Neural progenitor cell (in vitro differentiated cells): ENCODE measurements around the gene ARHGAP23. TPM values are rescaled to one million over a fixed set of nuclear protein-coding genes. Genes with fewer than 3 reads are reported as not detected.

Source experiments
- DNase-seq: peaks from one replicate; pipeline ENCODE4 v3.0.0-alpha.2; 2016; ENCODE audit warnings: low spot score
- H2AFZ ChIP-seq: fragments of 200-600 bp; sonication (generic); replicated peaks from 2 replicates; pipeline ENCODE4 v1.6.1; 2016; ENCODE audit warnings: antibody characterized with exemption
- H3F3A ChIP-seq: fragments of 200-600 bp; sonication (generic); 2 replicates; pipeline ENCODE4 v1.6.1; 2016; ENCODE audit warnings: antibody characterized with exemption, low read depth
- H3K27ac ChIP-seq: fragments of 200-600 bp; sonication (generic); 2 replicates; pipeline ENCODE4 v1.5.1; 2016; ENCODE audit warnings: mild to moderate bottlenecking
- H3K27me3 ChIP-seq: fragments of 200-600 bp; sonication (generic); 2 replicates; pipeline ENCODE4 v1.6.1; 2016; ENCODE audit warnings: mild to moderate bottlenecking, moderate library complexity
- H3K36me3 ChIP-seq: fragments of 200-600 bp; sonication (generic); 2 replicates; pipeline ENCODE4 v1.5.1; 2016
- H3K4me1 ChIP-seq: fragments of 200-600 bp; sonication (generic); 2 replicates; pipeline ENCODE4 v1.6.1; 2016; ENCODE audit warnings: mixed run types
- H3K4me2 ChIP-seq: fragments of 200-600 bp; sonication (generic); 2 replicates; pipeline ENCODE4 v1.6.1; 2016
- H3K4me3 ChIP-seq: fragments of 200-600 bp; sonication (generic); 2 replicates; pipeline ENCODE4 v1.5.1; 2016
- H3K79me2 ChIP-seq: fragments of 200-600 bp; sonication (generic); 2 replicates; pipeline ENCODE4 v1.6.1; 2016; ENCODE audit warnings: low read depth
- H3K9ac ChIP-seq: fragments of 200-600 bp; sonication (generic); 2 replicates; pipeline ENCODE4 v1.6.1; 2016
- H3K9me3 ChIP-seq: fragments of 200-600 bp; sonication (generic); 2 replicates; pipeline ENCODE4 v1.5.1; 2016; ENCODE audit warnings: low read depth
- H4K20me1 ChIP-seq: fragments of 200-600 bp; sonication (generic); 2 replicates; pipeline ENCODE4 v1.6.1; 2016; ENCODE audit warnings: low read depth
- H3K27ac Mint-ChIP-seq: 3 replicates; pipeline ENCODE4 v1.8.0; 2021; ENCODE audit warnings: mixed read lengths
- H3K27me3 Mint-ChIP-seq: 2 replicates; pipeline ENCODE4 v1.8.0; 2022; ENCODE audit warnings: low read depth, mild to moderate bottlenecking, inconsistent platforms, moderate library complexity, mixed read lengths; ENCODE audit not compliant: insufficient read depth
- H3K36me3 Mint-ChIP-seq: 3 replicates; pipeline ENCODE4 v1.8.0; 2021; ENCODE audit warnings: mixed read lengths
- H3K4me1 Mint-ChIP-seq: 3 replicates; pipeline ENCODE4 v1.8.0; 2021; ENCODE audit warnings: mixed read lengths
- H3K4me3 Mint-ChIP-seq: 3 replicates; pipeline ENCODE4 v1.8.0; 2021; ENCODE audit warnings: mild to moderate bottlenecking, moderate library complexity, mixed read lengths
- H3K9me3 Mint-ChIP-seq: 3 replicates; pipeline ENCODE4 v1.8.0; 2020; ENCODE audit warnings: mixed read lengths
- EZH2 ChIP-seq: fragments of 200-600 bp; sonication (generic); IDR thresholded peaks from 2 replicates; pipeline ENCODE4 v1.6.1; 2017; ENCODE audit warnings: antibody characterized with exemption, mild to moderate bottlenecking, moderate library complexity
- EZH2phosphoT487 ChIP-seq: fragments of 200-600 bp; sonication (generic); IDR thresholded peaks from 2 replicates; pipeline ENCODE4 v1.6.1; 2017; ENCODE audit warnings: antibody characterized with exemption
- total RNA-seq: library from RNA; depleted of rRNA; stranded (reverse); fragments of >200 nt; gene quantifications from 2 replicates; pipeline ENCODE4 v1.2.3, GENCODE V29; 2015; ENCODE audit warnings: low replicate concordance
- TF ChIP-seq, protein P1 (sequence below): fragments of 200-600 bp; sonication (generic); IDR thresholded peaks from 2 replicates; pipeline ENCODE4 v1.5.1; 2017; ENCODE audit warnings: antibody characterized with exemption, mild to moderate bottlenecking

ARHGAP23 gene
- total RNA-seq, 1 donor from 2014 or later, result 6.1 TPM

- Mint-ChIP-seq H3K27me3 (peaks cover 10% of the 10 kb centered on the region), H3K4me3 (peak overlapping the region; percentile 50), H3K27ac (peak overlapping the region; percentile 92), H3K9me3 (no peaks in the 10 kb centered on the region), H3K36me3 (peaks cover 2% of the 10 kb centered on the region), H3K4me1 (peaks cover 55% of the 10 kb centered on the region)
- Histone ChIP-seq H3K36me3 (no peaks in the 10 kb centered on the region), H2AFZ (no peak overlapping the region), H3K4me3 (no peak overlapping the region), H3F3A (peaks cover 42% of the 10 kb centered on the region), H3K4me1 (peaks cover 59% of the 10 kb centered on the region), H3K9me3 (no peaks in the 10 kb centered on the region), H4K20me1 (no peaks in the 10 kb centered on the region), H3K27ac (peak overlapping the region; percentile 85), H3K9ac (no peak overlapping the region), H3K27me3 (no peaks in the 10 kb centered on the region), H3K79me2 (no peaks in the 10 kb centered on the region), H3K4me2 (peak overlapping the region; percentile 55)
- TF ChIP-seq, protein P1, sequence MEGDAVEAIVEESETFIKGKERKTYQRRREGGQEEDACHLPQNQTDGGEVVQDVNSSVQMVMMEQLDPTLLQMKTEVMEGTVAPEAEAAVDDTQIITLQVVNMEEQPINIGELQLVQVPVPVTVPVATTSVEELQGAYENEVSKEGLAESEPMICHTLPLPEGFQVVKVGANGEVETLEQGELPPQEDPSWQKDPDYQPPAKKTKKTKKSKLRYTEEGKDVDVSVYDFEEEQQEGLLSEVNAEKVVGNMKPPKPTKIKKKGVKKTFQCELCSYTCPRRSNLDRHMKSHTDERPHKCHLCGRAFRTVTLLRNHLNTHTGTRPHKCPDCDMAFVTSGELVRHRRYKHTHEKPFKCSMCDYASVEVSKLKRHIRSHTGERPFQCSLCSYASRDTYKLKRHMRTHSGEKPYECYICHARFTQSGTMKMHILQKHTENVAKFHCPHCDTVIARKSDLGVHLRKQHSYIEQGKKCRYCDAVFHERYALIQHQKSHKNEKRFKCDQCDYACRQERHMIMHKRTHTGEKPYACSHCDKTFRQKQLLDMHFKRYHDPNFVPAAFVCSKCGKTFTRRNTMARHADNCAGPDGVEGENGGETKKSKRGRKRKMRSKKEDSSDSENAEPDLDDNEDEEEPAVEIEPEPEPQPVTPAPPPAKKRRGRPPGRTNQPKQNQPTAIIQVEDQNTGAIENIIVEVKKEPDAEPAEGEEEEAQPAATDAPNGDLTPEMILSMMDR, result no peak
- no peak for TF ChIP-seq EZH2
- TF ChIP-seq EZH2phosphoT487, result no peak
- DNase-seq, result no peak
Observed at GRCh38 chr17:38534498-38534885, 106.2 kb downstream of the ARHGAP23 start.

- H3K27me3 ChIP-seq, result no peaks in the 10 kb centered on the region
- H3K4me2 ChIP-seq, result peak overlapping the region; percentile 15
- H2AFZ ChIP-seq, result no peak overlapping the region
- H3K4me1 ChIP-seq, result peaks cover 46% of the 10 kb centered on the region
- H3K27ac ChIP-seq, result no peak overlapping the region
- Mint-ChIP-seq H3K27me3 (peaks cover 14% of the 10 kb centered on the region), H3K36me3 (peaks cover 2% of the 10 kb centered on the region), H3K4me1 (peaks cover 46% of the 10 kb centered on the region), H3K9me3 (no peaks in the 10 kb centered on the region), H3K4me3 (peak overlapping the region; percentile 9), H3K27ac (peak overlapping the region; percentile 4)
- H3K36me3 ChIP-seq, result no peaks in the 10 kb centered on the region
- H3K9me3 ChIP-seq, result no peaks in the 10 kb centered on the region
- no peak for DNase-seq
- peaks cover 42% of the 10 kb centered on the region for H3F3A ChIP-seq
- TF ChIP-seq EZH2, result no peak
- no peak for TF ChIP-seq EZH2phosphoT487
- TF ChIP-seq, protein P1, result no peak
- H4K20me1 ChIP-seq, result no peaks in the 10 kb centered on the region
- H3K4me3 ChIP-seq, result no peak overlapping the region
- H3K9ac ChIP-seq, result no peak overlapping the region
- no peaks in the 10 kb centered on the region for H3K79me2 ChIP-seq
Observed at GRCh38 chr17:38535886-38536285, 107.6 kb downstream of the ARHGAP23 start.

DNA sequence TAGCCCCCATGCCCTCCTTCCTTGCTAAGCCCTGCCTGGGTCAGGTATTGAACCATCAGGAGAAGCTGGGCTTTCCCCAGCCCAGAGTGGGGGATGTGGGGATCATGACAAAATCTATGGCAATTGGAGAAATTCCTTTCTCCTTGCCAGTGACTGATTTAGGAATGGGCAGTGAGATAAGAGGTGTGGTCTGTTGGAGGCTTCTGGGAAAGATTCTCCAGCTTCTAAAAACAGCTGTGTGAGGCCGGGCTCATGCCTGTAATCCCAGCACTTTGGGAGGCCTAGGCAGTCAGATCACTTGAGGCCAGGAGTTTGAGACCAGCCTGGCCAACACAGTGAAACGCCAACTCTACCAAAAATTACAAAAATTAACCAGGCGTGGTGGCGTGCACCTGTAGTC, 108.4 kb downstream of the ARHGAP23 start:
- H3K9me3 ChIP-seq, result no peaks in the 10 kb centered on the region
- Mint-ChIP-seq H3K27ac (no peak overlapping the region), H3K36me3 (peaks cover 2% of the 10 kb centered on the region), H3K27me3 (peaks cover 16% of the 10 kb centered on the region), H3K4me1 (peaks cover 42% of the 10 kb centered on the region), H3K4me3 (no peak overlapping the region), H3K9me3 (no peaks in the 10 kb centered on the region)
- TF ChIP-seq, protein P1, result no peak
- no peak for TF ChIP-seq EZH2
- no peak for TF ChIP-seq EZH2phosphoT487
- peak overlapping the region; percentile 15 for H3K4me2 ChIP-seq
- H3F3A ChIP-seq, result peaks cover 42% of the 10 kb centered on the region
- no peaks in the 10 kb centered on the region for H4K20me1 ChIP-seq
- H3K4me1 ChIP-seq, result peaks cover 40% of the 10 kb centered on the region
- H2AFZ ChIP-seq, result no peak overlapping the region
- H3K79me2 ChIP-seq, result no peaks in the 10 kb centered on the region
- no peaks in the 10 kb centered on the region for H3K27me3 ChIP-seq
- H3K27ac ChIP-seq, result no peak overlapping the region
- no peak for DNase-seq
- no peaks in the 10 kb centered on the region for H3K36me3 ChIP-seq
- H3K9ac ChIP-seq, result no peak overlapping the region
- H3K4me3 ChIP-seq, result no peak overlapping the region
